GM20000 (cell line): Measurements from ENCODE around the gene TREX2.

Experiments used
- DNase-seq: peaks from one replicate; pipeline ENCODE4 v3.0.0; 2012; ENCODE audit warnings: low spot score
- CTCF ChIP-seq: IDR thresholded peaks from 2 replicates; pipeline ENCODE4 v1.5.1; 2012; ENCODE audit warnings: mild to moderate bottlenecking, control low read depth; ENCODE audit errors: extremely low read depth, missing control alignments

TREX2 gene

DNA sequence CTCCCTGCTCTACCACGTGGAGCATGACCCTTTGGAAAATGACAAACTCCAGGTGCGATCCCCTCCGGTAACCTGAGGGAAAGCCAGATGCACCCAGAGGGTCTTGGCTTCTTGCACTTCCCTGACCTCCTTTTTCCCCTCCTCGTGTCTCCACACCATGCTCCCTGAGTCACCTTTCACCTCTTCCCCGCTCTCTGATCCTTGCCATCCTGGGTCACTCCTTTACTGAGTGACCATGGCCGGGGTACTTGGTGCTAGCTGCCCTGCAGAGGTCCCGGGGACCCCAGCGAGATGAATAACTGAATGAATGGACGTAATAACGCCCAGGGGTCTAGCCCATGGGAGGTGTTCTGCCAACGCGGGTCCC, 35.0 kb downstream of the TREX2 start:
- DNase-seq, result no peak
- no peak for TF ChIP-seq CTCF

DNA sequence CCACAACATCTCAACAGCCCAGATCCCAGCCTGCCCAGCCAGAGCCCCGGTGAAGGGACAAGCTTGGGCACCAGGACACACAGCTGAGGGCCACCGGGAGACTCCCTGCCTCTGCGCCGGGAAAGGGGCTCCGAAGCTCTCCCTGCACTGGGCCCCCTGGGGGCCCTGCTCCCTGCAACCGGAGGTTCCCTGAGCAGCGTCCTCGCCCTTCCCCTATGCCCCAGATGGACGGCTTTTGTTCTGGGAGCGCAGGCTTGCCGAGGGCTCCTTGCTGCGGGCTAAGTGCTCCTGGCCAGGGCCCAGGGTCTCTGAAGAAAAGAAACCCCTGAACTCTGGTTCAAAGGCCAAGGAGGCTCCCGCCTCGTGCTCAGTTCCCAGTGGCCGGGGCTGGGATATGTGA, 35.5 kb downstream of the TREX2 start:
- TF ChIP-seq CTCF, result no peak
- DNase-seq, result no peak

DNA sequence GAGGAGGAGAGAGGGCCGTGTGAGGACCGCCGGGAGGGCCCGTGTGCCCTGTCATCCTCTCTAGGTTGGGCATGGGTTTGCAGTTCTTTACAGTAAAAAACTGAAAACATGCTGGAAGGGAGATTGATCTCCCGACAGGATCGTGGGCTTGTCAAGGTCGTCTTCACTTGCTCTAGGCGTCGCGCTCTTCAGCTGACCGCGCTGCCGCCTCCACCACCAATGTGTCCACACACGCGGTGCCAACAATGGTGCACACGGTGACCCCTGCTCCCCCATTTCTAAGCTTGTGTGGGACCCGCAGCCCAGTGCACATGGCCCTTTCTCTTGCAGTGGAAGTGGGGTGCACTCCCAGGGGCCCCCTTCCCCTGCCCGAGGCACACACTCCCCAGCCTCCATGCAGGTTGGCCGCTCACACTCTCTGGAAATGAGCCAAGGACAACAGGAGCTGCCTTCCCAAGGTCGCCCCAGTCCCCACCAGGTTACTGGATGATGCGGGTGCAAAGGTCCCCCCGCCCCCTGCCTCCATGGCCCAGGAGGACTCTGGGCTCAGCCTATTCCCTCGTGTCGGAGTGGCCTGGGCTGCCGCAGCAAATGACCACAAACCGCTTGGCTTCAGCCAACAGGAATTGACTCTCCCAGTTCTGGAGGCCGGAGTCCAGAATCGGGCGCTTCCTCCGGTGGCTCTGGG, 36.3 kb downstream of the TREX2 start:
- TF ChIP-seq CTCF, result no peak
- DNase-seq, result no peak

DNA sequence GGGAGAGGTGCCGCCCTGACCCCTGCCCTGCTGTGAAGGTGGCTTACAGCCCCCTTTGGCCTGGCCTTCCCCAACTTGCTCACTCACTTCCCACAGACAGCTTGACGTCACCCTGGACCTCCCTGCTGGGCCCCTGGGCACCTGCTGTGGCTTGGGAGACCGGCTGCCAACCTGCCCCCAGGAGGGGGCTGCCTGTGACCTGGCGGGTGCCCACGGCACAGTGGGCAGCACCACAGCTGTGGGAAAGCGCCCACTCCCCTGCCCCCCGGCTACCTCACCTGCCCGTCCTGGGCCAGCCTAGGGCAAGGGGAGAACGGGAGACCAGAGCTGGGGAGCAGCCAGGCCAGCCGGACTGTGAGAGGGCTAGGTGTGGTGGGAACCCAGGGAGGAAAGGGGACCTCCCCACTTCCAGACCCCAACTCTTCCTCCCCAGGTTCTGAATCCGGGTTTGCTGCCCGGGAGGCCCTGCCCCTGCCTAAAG, 36.9 kb downstream of the TREX2 start:
- no peak for DNase-seq
- TF ChIP-seq CTCF, result no peak

DNA sequence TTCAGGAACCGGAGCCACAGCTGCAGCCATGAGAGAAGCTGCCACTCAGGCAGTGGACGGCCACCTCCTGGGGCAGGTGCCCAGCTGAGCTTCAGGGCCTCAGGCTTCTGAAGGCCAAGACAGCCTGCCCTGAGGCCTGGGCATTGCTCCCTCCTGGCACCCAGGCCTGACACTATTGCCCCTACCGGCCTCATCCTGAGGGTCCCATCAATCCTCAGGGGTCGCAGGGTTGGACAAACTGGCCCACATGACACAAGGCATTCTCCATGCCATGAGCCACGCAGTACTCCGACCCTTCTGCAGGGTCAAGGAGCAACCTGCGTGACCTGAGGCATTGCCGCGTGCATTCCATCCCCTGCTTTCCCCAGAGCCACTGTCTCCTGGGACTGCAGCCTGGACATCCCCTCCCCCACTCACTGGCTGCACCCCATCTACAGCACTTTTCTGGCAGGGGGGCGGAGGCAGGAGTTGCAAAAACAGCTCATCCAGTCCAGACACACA, 37.6 kb downstream of the TREX2 start:
- no peak for DNase-seq
- TF ChIP-seq CTCF, result no peak

DNA sequence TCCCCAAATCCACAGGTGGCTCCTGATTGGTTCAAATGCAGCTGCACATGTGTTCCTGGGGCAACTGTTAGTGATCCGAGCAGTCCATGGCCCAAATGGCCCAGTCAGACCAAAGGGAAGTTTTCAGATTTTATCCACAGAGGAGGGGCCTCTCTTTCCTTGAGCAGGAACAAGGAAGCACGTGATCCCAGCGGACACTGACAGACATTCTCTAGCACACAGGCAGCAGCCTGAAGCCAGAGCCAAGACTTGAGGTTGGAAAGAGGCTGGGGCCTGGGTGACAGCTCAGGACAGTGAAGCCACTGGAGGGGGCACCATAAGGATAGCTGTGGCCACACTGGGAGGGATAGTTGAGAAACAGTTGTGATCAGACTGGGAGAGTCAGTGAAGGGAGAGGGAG, 38.1 kb downstream of the TREX2 start:
- DNase-seq, result no peak
- no peak for TF ChIP-seq CTCF

DNA sequence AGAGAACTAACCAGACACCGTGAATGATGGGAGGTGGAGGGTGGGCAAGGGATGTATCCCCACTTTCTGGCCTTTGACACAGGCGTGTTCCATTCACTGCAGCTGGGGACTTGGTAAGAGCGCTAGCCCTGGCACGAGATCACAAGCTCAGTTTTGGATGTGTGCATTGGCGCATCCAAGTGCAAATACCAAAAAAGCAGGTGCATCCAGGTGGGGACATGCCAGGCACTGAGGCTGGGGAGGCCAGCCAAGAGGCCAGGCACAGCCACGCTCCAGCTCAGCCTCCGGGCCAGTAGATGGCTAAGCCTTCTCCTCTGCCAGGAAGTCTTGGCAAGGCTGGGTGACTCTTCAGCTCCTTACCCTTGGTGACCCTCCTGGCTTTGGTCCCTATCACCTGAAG, 39.0 kb downstream of the TREX2 start:
- TF ChIP-seq CTCF, result no peak
- no peak for DNase-seq
